Neural progenitor cell (in vitro differentiated cells): Measurements from ENCODE around the gene NCKAP1. TPM values are rescaled to one million over a fixed set of nuclear protein-coding genes. Genes with fewer than 3 reads are reported as not detected.

Source experiments
- DNase-seq: peaks from one replicate; pipeline ENCODE4 v3.0.0-alpha.2; 2016; ENCODE audit warnings: low spot score
- H2AFZ ChIP-seq: fragments of 200-600 bp; sonication (generic); replicated peaks from 2 replicates; pipeline ENCODE4 v1.6.1; 2016; ENCODE audit warnings: antibody characterized with exemption
- H3F3A ChIP-seq: fragments of 200-600 bp; sonication (generic); 2 replicates; pipeline ENCODE4 v1.6.1; 2016; ENCODE audit warnings: antibody characterized with exemption, low read depth
- H3K27ac ChIP-seq: fragments of 200-600 bp; sonication (generic); 2 replicates; pipeline ENCODE4 v1.5.1; 2016; ENCODE audit warnings: mild to moderate bottlenecking
- H3K27me3 ChIP-seq: fragments of 200-600 bp; sonication (generic); 2 replicates; pipeline ENCODE4 v1.6.1; 2016; ENCODE audit warnings: mild to moderate bottlenecking, moderate library complexity
- H3K36me3 ChIP-seq: fragments of 200-600 bp; sonication (generic); 2 replicates; pipeline ENCODE4 v1.5.1; 2016
- H3K4me1 ChIP-seq: fragments of 200-600 bp; sonication (generic); 2 replicates; pipeline ENCODE4 v1.6.1; 2016; ENCODE audit warnings: mixed run types
- H3K4me2 ChIP-seq: fragments of 200-600 bp; sonication (generic); 2 replicates; pipeline ENCODE4 v1.6.1; 2016
- H3K4me3 ChIP-seq: fragments of 200-600 bp; sonication (generic); 2 replicates; pipeline ENCODE4 v1.5.1; 2016
- H3K79me2 ChIP-seq: fragments of 200-600 bp; sonication (generic); 2 replicates; pipeline ENCODE4 v1.6.1; 2016; ENCODE audit warnings: low read depth
- H3K9ac ChIP-seq: fragments of 200-600 bp; sonication (generic); 2 replicates; pipeline ENCODE4 v1.6.1; 2016
- H3K9me3 ChIP-seq: fragments of 200-600 bp; sonication (generic); 2 replicates; pipeline ENCODE4 v1.5.1; 2016; ENCODE audit warnings: low read depth
- H4K20me1 ChIP-seq: fragments of 200-600 bp; sonication (generic); 2 replicates; pipeline ENCODE4 v1.6.1; 2016; ENCODE audit warnings: low read depth
- H3K27ac Mint-ChIP-seq: 3 replicates; pipeline ENCODE4 v1.8.0; 2021; ENCODE audit warnings: mixed read lengths
- H3K27me3 Mint-ChIP-seq: 2 replicates; pipeline ENCODE4 v1.8.0; 2022; ENCODE audit warnings: low read depth, mild to moderate bottlenecking, inconsistent platforms, moderate library complexity, mixed read lengths; ENCODE audit not compliant: insufficient read depth
- H3K36me3 Mint-ChIP-seq: 3 replicates; pipeline ENCODE4 v1.8.0; 2021; ENCODE audit warnings: mixed read lengths
- H3K4me1 Mint-ChIP-seq: 3 replicates; pipeline ENCODE4 v1.8.0; 2021; ENCODE audit warnings: mixed read lengths
- H3K4me3 Mint-ChIP-seq: 3 replicates; pipeline ENCODE4 v1.8.0; 2021; ENCODE audit warnings: mild to moderate bottlenecking, moderate library complexity, mixed read lengths
- H3K9me3 Mint-ChIP-seq: 3 replicates; pipeline ENCODE4 v1.8.0; 2020; ENCODE audit warnings: mixed read lengths
- CTCF ChIP-seq: fragments of 200-600 bp; sonication (generic); IDR thresholded peaks from 2 replicates; pipeline ENCODE4 v1.5.1; 2017; ENCODE audit warnings: antibody characterized with exemption, mild to moderate bottlenecking
- EZH2 ChIP-seq: fragments of 200-600 bp; sonication (generic); IDR thresholded peaks from 2 replicates; pipeline ENCODE4 v1.6.1; 2017; ENCODE audit warnings: antibody characterized with exemption, mild to moderate bottlenecking, moderate library complexity
- EZH2phosphoT487 ChIP-seq: fragments of 200-600 bp; sonication (generic); IDR thresholded peaks from 2 replicates; pipeline ENCODE4 v1.6.1; 2017; ENCODE audit warnings: antibody characterized with exemption
- total RNA-seq: library from RNA; depleted of rRNA; stranded (reverse); fragments of >200 nt; gene quantifications from 2 replicates; pipeline ENCODE4 v1.2.3, GENCODE V29; 2015; ENCODE audit warnings: low replicate concordance

NCKAP1 gene
- total RNA-seq, 1 donor from 2014 or later = 164 TPM

DNA sequence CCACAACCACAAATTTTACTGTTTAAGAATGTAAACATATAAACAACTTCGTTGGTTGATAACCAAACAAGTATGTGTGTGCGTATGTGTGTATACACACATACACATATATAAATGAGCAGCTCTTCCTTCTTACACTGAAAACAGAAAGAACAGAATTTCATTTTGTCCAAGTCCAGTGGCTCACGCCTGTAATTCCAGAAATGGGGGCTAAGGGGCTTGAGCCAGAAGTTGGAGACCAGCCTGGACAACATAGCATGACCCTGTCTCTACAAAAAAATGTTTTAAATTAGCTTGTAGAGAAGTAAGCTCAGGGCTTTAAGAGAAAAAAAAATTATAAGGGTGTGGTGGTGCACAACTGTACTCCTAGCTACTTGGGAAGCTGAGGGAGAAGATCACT, 12.3 kb downstream of the NCKAP1 start:
- Histone ChIP-seq H3K9ac (no peak overlapping the region), H4K20me1 (peaks cover 67% of the 10 kb centered on the region), H3K79me2 (peaks cover 100% of the 10 kb centered on the region), H3K9me3 (no peaks in the 10 kb centered on the region), H3K4me2 (no peak overlapping the region), H3F3A (no peaks in the 10 kb centered on the region), H3K27ac (peak overlapping the region; percentile 27), H2AFZ (no peak overlapping the region), H3K36me3 (peaks cover 27% of the 10 kb centered on the region), H3K27me3 (no peaks in the 10 kb centered on the region), H3K4me1 (no peaks in the 10 kb centered on the region), H3K4me3 (no peak overlapping the region)
- no peak overlapping the region for H3K27ac Mint-ChIP-seq
- H3K9me3 Mint-ChIP-seq = no peaks in the 10 kb centered on the region
- no peak for TF ChIP-seq EZH2phosphoT487
- no peak for TF ChIP-seq CTCF
- no peak for TF ChIP-seq EZH2
- no peaks in the 10 kb centered on the region for H3K27me3 Mint-ChIP-seq
- DNase-seq = no peak
- H3K36me3 Mint-ChIP-seq = peaks cover 22% of the 10 kb centered on the region
- H3K4me3 Mint-ChIP-seq = no peak overlapping the region
- H3K4me1 Mint-ChIP-seq = peaks cover 8% of the 10 kb centered on the region

DNA sequence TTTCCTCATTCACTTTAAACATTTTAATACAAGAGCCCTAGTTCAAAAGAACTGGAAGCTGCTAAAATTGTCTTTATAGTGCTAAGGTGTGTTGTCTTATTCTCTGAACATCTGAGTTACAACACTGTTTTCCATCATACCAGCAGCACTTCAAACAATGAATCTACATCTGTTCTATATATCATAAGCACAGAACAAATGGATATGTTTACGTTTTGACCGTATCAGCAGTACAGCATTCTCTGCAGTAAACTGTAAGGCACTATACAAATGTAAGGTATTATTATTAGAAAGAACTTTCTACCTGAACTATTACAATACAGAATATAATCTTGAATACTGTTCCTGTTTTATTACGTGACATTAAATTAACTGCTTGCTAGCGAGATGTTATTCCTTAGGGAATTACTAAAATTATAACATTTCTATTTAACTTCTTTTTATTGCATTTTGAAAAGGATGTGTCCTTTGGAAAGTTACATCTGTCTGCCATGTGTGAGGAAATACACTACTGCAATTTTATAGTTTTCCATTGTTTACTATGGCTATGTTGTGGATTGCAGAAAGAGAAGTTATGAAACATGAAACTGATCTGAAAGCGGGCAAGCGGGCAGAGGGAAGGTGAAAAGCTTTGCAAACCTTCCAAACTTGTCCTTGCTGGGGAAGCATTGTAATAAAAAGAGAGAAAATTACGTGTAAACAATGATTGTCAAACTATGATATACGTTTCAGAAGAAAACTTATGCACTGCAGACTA, 13.7 kb downstream of the NCKAP1 start:
- peak overlapping the region; percentile 13 for H3K27ac ChIP-seq
- H3K4me1 Mint-ChIP-seq = peaks cover 8% of the 10 kb centered on the region
- no peak overlapping the region for H2AFZ ChIP-seq
- no peaks in the 10 kb centered on the region for H3K4me1 ChIP-seq
- H3K79me2 ChIP-seq = peaks cover 100% of the 10 kb centered on the region
- no peak overlapping the region for H3K4me3 Mint-ChIP-seq
- no peak overlapping the region for H3K9ac ChIP-seq
- no peaks in the 10 kb centered on the region for H3K9me3 Mint-ChIP-seq
- H4K20me1 ChIP-seq = peaks cover 52% of the 10 kb centered on the region
- no peak overlapping the region for H3K4me2 ChIP-seq
- TF ChIP-seq EZH2phosphoT487 (no peak), CTCF (no peak)
- no peak for DNase-seq
- H3K27me3 Mint-ChIP-seq = no peaks in the 10 kb centered on the region
- H3K36me3 ChIP-seq = peaks cover 30% of the 10 kb centered on the region
- no peaks in the 10 kb centered on the region for H3K9me3 ChIP-seq
- H3K27me3 ChIP-seq = no peaks in the 10 kb centered on the region
- H3K36me3 Mint-ChIP-seq = peaks cover 32% of the 10 kb centered on the region
- H3K4me3 ChIP-seq = no peak overlapping the region
- no peaks in the 10 kb centered on the region for H3F3A ChIP-seq
- no peak overlapping the region for H3K27ac Mint-ChIP-seq

DNA sequence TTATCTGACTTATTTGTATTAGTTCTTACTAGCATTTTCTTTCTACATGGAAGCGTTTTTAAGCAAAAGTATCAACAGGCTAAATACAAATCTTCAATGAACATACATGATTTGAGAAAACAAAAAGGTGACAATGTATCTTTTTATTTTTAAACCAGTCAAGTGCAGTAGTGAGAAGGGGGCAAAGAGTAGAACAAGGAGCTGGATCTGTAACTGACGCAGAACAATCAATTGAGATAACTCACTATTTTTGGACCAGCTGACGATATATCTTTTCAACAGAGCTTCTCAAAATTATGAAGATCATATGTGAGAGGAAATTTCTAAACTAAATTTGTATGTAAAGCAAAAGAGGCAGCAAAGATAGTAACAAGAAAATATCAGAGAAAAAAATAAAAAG, 15.5 kb downstream of the NCKAP1 start:
- Histone ChIP-seq H3K4me3 (no peak overlapping the region), H3K27ac (no peak overlapping the region), H3F3A (peaks cover 6% of the 10 kb centered on the region), H3K79me2 (peaks cover 100% of the 10 kb centered on the region), H3K36me3 (peaks cover 40% of the 10 kb centered on the region), H4K20me1 (peaks cover 40% of the 10 kb centered on the region), H3K4me1 (no peaks in the 10 kb centered on the region), H3K9me3 (no peaks in the 10 kb centered on the region), H3K4me2 (no peak overlapping the region), H2AFZ (no peak overlapping the region), H3K9ac (no peak overlapping the region), H3K27me3 (no peaks in the 10 kb centered on the region)
- no peak overlapping the region for H3K27ac Mint-ChIP-seq
- peaks cover 2% of the 10 kb centered on the region for H3K9me3 Mint-ChIP-seq
- peaks cover 4% of the 10 kb centered on the region for H3K4me1 Mint-ChIP-seq
- H3K4me3 Mint-ChIP-seq = no peak overlapping the region
- H3K27me3 Mint-ChIP-seq = no peaks in the 10 kb centered on the region
- TF ChIP-seq CTCF = no peak
- TF ChIP-seq EZH2phosphoT487 = no peak
- TF ChIP-seq EZH2 = no peak
- peaks cover 36% of the 10 kb centered on the region for H3K36me3 Mint-ChIP-seq
- no peak for DNase-seq
